ENCODE data around the gene TBC1D2B.
"Not testable (repeated sequence)": the region's sequence is repeated elsewhere in the genome, so short reads cannot be mapped to it uniquely, and the experiment has no call there.

- TF ChIP-seq, protein P1, sequence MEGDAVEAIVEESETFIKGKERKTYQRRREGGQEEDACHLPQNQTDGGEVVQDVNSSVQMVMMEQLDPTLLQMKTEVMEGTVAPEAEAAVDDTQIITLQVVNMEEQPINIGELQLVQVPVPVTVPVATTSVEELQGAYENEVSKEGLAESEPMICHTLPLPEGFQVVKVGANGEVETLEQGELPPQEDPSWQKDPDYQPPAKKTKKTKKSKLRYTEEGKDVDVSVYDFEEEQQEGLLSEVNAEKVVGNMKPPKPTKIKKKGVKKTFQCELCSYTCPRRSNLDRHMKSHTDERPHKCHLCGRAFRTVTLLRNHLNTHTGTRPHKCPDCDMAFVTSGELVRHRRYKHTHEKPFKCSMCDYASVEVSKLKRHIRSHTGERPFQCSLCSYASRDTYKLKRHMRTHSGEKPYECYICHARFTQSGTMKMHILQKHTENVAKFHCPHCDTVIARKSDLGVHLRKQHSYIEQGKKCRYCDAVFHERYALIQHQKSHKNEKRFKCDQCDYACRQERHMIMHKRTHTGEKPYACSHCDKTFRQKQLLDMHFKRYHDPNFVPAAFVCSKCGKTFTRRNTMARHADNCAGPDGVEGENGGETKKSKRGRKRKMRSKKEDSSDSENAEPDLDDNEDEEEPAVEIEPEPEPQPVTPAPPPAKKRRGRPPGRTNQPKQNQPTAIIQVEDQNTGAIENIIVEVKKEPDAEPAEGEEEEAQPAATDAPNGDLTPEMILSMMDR (IDR thresholded peaks at IDR 0.05 in 4 of 5, conservative IDR thresholded peaks at IDR 0.05 in 1 of 5), result not testable (repeated sequence)
- TF ChIP-seq POLR2A (IDR thresholded peaks at IDR 0.05), result not testable (repeated sequence)
These were observed 81.3 kb downstream of the TBC1D2B start for GRCh38 chr15:77996226-77996625.

All from gastrocnemius medialis (tissue), 4 donors.